ENCODE measurements around the gene C19orf44.

C19orf44 gene

GRCh38 chr19:16514383-16515019 is 18.3 kb downstream of the C19orf44 start:
- H3K9ac ChIP-seq (ENCODE audit: low read depth in 1 of 2, low read length in 2 of 2), result no peak overlapping the region
- peaks cover 28 to 30% of the 10 kb centered on the region in 2 donors for H3K36me3 ChIP-seq (ENCODE audit: control insufficient read depth in 2 of 2, insufficient read depth in 2 of 2, low read length in 2 of 2)
- H3K4me1 ChIP-seq (ENCODE audit: control insufficient read depth in 2 of 2, insufficient read depth in 2 of 2, low read length in 2 of 2), result no peaks in the 10 kb centered on the region
- H3K27me3 ChIP-seq (ENCODE audit: control insufficient read depth in 2 of 2, insufficient read depth in 2 of 2, low read length in 2 of 2), result no peaks in the 10 kb centered on the region
- no peaks in the 10 kb centered on the region for H3K9me3 ChIP-seq (ENCODE audit: control insufficient read depth in 2 of 2, low read length in 2 of 2)
- no peak overlapping the region for H3K27ac ChIP-seq (ENCODE audit: low read depth in 2 of 2, low read length in 2 of 2)
- H3K4me3 ChIP-seq (ENCODE audit: low read length in 2 of 2), result no peak overlapping the region

DNA sequence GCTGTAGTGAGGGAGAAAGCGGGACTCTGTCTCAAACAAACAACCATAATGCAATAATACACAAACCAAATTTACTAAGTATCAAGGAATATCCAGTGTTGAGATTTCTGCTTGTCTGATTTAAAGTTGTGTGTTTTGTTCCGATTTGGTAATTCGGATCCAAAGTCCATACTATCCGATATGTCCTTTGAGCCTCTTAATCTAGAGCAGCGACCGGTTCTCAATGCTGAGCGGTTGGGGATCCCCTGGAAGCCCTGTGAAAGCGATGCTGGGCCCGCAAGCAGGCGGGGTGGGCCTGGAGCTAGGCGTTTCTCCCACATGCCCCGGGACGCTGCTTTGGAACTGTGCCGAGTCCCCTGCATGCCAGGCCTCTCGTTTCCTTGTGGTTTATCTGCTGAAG is 20.2 kb downstream of the C19orf44 start:
- H3K27ac ChIP-seq (ENCODE audit: low read depth in 2 of 2, low read length in 2 of 2), result no peak overlapping the region
- H3K4me1 ChIP-seq (ENCODE audit: control insufficient read depth in 2 of 2, insufficient read depth in 2 of 2, low read length in 2 of 2), result no peaks in the 10 kb centered on the region
- no peaks in the 10 kb centered on the region for H3K27me3 ChIP-seq (ENCODE audit: control insufficient read depth in 2 of 2, insufficient read depth in 2 of 2, low read length in 2 of 2)
- H3K9me3 ChIP-seq (ENCODE audit: control insufficient read depth in 2 of 2, low read length in 2 of 2), result no peaks in the 10 kb centered on the region
- H3K4me3 ChIP-seq (ENCODE audit: low read length in 2 of 2), result no peak overlapping the region
- H3K36me3 ChIP-seq (ENCODE audit: control insufficient read depth in 2 of 2, insufficient read depth in 2 of 2, low read length in 2 of 2), result peaks cover 44% of the 10 kb centered on the region in 2 donors
- no peak overlapping the region for H3K9ac ChIP-seq (ENCODE audit: low read depth in 1 of 2, low read length in 2 of 2)

DNA sequence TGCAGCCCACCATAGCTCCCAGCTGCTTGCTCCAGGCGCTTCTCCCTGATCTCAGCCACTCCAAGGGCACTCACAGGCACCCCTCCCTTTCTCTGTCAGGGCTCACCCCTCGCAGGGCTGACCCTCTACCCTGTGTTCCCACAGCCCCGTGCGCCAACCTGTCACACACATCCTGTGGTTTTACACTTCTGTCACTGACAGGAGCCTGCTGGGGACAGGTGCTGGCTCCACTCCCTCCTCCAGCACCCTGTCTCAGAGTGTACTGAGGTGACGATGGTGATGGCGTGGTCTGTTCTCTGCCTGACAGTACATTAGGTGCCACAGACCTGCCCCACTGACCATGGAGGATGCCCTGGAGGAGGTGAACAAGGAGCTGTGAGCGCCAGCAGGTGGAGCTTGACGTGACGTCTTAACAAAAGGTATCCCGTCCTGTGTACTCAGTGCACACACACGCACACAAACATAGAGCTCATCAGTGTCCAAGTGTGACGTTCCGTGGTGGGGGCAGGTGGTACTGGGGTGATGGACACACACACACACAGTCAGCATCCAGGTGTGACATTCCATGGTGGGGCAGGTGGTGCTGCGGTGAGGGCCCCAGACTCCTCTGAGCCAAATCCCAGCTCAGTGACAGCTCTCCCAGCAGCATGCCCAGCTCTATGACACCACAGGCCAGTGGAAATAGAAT is 20.9 kb downstream of the C19orf44 start:
- no peak overlapping the region for H3K9ac ChIP-seq (ENCODE audit: low read depth in 1 of 2, low read length in 2 of 2)
- no peak overlapping the region for H3K4me3 ChIP-seq (ENCODE audit: low read length in 2 of 2)
- no peaks in the 10 kb centered on the region for H3K4me1 ChIP-seq (ENCODE audit: control insufficient read depth in 2 of 2, insufficient read depth in 2 of 2, low read length in 2 of 2)
- H3K27ac ChIP-seq (ENCODE audit: low read depth in 2 of 2, low read length in 2 of 2), result no peak overlapping the region
- no peaks in the 10 kb centered on the region for H3K27me3 ChIP-seq (ENCODE audit: control insufficient read depth in 2 of 2, insufficient read depth in 2 of 2, low read length in 2 of 2)
- peaks cover 48 to 50% of the 10 kb centered on the region in 2 donors for H3K36me3 ChIP-seq (ENCODE audit: control insufficient read depth in 2 of 2, insufficient read depth in 2 of 2, low read length in 2 of 2)
- no peaks in the 10 kb centered on the region for H3K9me3 ChIP-seq (ENCODE audit: control insufficient read depth in 2 of 2, low read length in 2 of 2)

GRCh38 chr19:16518061-16518460 is 21.9 kb downstream of the C19orf44 start:
- no peak overlapping the region for H3K27ac ChIP-seq (ENCODE audit: low read depth in 2 of 2, low read length in 2 of 2)
- H3K9ac ChIP-seq (ENCODE audit: low read depth in 1 of 2, low read length in 2 of 2), result no peak overlapping the region
- H3K9me3 ChIP-seq (ENCODE audit: control insufficient read depth in 2 of 2, low read length in 2 of 2), result no peaks in the 10 kb centered on the region
- H3K4me1 ChIP-seq (ENCODE audit: control insufficient read depth in 2 of 2, insufficient read depth in 2 of 2, low read length in 2 of 2), result no peaks in the 10 kb centered on the region
- no peak overlapping the region for H3K4me3 ChIP-seq (ENCODE audit: low read length in 2 of 2)
- peaks cover 55 to 58% of the 10 kb centered on the region in 2 donors for H3K36me3 ChIP-seq (ENCODE audit: control insufficient read depth in 2 of 2, insufficient read depth in 2 of 2, low read length in 2 of 2)
- H3K27me3 ChIP-seq (ENCODE audit: control insufficient read depth in 2 of 2, insufficient read depth in 2 of 2, low read length in 2 of 2), result no peaks in the 10 kb centered on the region

GRCh38 chr19:16518483-16519229 is 22.5 kb downstream of the C19orf44 start:
- Histone ChIP-seq H3K27me3 (ENCODE audit: control insufficient read depth in 2 of 2, insufficient read depth in 2 of 2, low read length in 2 of 2) (no peaks in the 10 kb centered on the region), H3K27ac (ENCODE audit: low read depth in 2 of 2, low read length in 2 of 2) (no peak overlapping the region), H3K4me3 (ENCODE audit: low read length in 2 of 2) (no peak overlapping the region), H3K9me3 (ENCODE audit: control insufficient read depth in 2 of 2, low read length in 2 of 2) (no peaks in the 10 kb centered on the region), H3K36me3 (ENCODE audit: control insufficient read depth in 2 of 2, insufficient read depth in 2 of 2, low read length in 2 of 2) (peaks cover 61 to 64% of the 10 kb centered on the region in 2 donors), H3K9ac (ENCODE audit: low read depth in 1 of 2, low read length in 2 of 2) (no peak overlapping the region), H3K4me1 (ENCODE audit: control insufficient read depth in 2 of 2, insufficient read depth in 2 of 2, low read length in 2 of 2) (no peaks in the 10 kb centered on the region)

- H3K4me1 ChIP-seq (ENCODE audit: control insufficient read depth in 2 of 2, insufficient read depth in 2 of 2, low read length in 2 of 2), result no peaks in the 10 kb centered on the region
- no peaks in the 10 kb centered on the region for H3K9me3 ChIP-seq (ENCODE audit: control insufficient read depth in 2 of 2, low read length in 2 of 2)
- no peak overlapping the region for H3K9ac ChIP-seq (ENCODE audit: low read depth in 1 of 2, low read length in 2 of 2)
- no peaks in the 10 kb centered on the region for H3K27me3 ChIP-seq (ENCODE audit: control insufficient read depth in 2 of 2, insufficient read depth in 2 of 2, low read length in 2 of 2)
- H3K36me3 ChIP-seq (ENCODE audit: control insufficient read depth in 2 of 2, insufficient read depth in 2 of 2, low read length in 2 of 2), result peaks cover 65 to 66% of the 10 kb centered on the region in 2 donors
- H3K4me3 ChIP-seq (ENCODE audit: low read length in 2 of 2), result no peak overlapping the region
- H3K27ac ChIP-seq (ENCODE audit: low read depth in 2 of 2, low read length in 2 of 2), result no peak overlapping the region
These were observed 23.1 kb downstream of the C19orf44 start for GRCh38 chr19:16519230-16519687.

GRCh38 chr19:16520074-16520973 is 24.1 kb downstream of the C19orf44 start:
- H3K27ac ChIP-seq (ENCODE audit: low read depth in 2 of 2, low read length in 2 of 2), result no peak overlapping the region
- H3K36me3 ChIP-seq (ENCODE audit: control insufficient read depth in 2 of 2, insufficient read depth in 2 of 2, low read length in 2 of 2), result peaks cover 68 to 72% of the 10 kb centered on the region in 2 donors
- H3K9ac ChIP-seq (ENCODE audit: low read depth in 1 of 2, low read length in 2 of 2), result no peak overlapping the region
- H3K9me3 ChIP-seq (ENCODE audit: control insufficient read depth in 2 of 2, low read length in 2 of 2), result no peaks in the 10 kb centered on the region
- no peaks in the 10 kb centered on the region for H3K27me3 ChIP-seq (ENCODE audit: control insufficient read depth in 2 of 2, insufficient read depth in 2 of 2, low read length in 2 of 2)
- H3K4me3 ChIP-seq (ENCODE audit: low read length in 2 of 2), result no peak overlapping the region
- no peaks in the 10 kb centered on the region for H3K4me1 ChIP-seq (ENCODE audit: control insufficient read depth in 2 of 2, insufficient read depth in 2 of 2, low read length in 2 of 2)

- no peak overlapping the region for H3K27ac ChIP-seq (ENCODE audit: low read depth in 2 of 2, low read length in 2 of 2)
- H3K4me1 ChIP-seq (ENCODE audit: control insufficient read depth in 2 of 2, insufficient read depth in 2 of 2, low read length in 2 of 2), result no peaks in the 10 kb centered on the region
- H3K9ac ChIP-seq (ENCODE audit: low read depth in 1 of 2, low read length in 2 of 2), result no peak overlapping the region
- H3K27me3 ChIP-seq (ENCODE audit: control insufficient read depth in 2 of 2, insufficient read depth in 2 of 2, low read length in 2 of 2), result no peaks in the 10 kb centered on the region
- H3K4me3 ChIP-seq (ENCODE audit: low read length in 2 of 2), result no peak overlapping the region
- H3K36me3 ChIP-seq (ENCODE audit: control insufficient read depth in 2 of 2, insufficient read depth in 2 of 2, low read length in 2 of 2), result peaks cover 72 to 79% of the 10 kb centered on the region in 2 donors
- H3K9me3 ChIP-seq (ENCODE audit: control insufficient read depth in 2 of 2, low read length in 2 of 2), result no peaks in the 10 kb centered on the region
These were observed 24.9 kb downstream of the C19orf44 start for GRCh38 chr19:16520986-16521624.

DNA sequence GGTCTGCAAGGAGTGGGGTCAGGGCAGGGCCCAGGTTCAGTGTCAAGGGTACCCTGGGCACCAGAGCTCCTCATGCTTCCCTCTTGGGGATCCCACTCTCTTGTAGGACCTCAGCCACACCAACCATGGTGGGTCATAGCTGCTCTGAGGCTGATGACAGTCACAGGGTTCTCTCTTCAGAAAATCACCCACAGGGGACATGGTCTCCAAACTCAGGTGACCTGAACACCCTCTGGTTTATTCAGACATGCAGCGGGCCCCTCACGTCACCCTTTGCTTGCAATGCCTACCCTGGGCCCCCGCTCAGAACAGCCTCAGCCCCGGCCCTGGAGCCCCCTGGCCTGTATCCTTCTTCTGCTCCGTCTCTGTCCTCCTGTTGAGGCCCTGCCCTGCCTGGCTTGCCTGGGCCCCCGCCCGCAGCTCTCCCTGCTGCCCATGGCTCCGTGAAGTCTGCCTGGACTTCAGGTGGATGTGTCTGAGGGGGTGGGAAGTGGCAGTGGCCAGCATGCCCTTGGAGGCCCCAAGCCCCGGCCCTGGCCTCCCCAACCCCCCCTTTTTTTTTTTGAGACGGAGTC is 25.6 kb downstream of the C19orf44 start:
- no peak overlapping the region for H3K4me3 ChIP-seq (ENCODE audit: low read length in 2 of 2)
- H3K27ac ChIP-seq (ENCODE audit: low read depth in 2 of 2, low read length in 2 of 2), result no peak overlapping the region
- no peak overlapping the region for H3K9ac ChIP-seq (ENCODE audit: low read depth in 1 of 2, low read length in 2 of 2)
- H3K27me3 ChIP-seq (ENCODE audit: control insufficient read depth in 2 of 2, insufficient read depth in 2 of 2, low read length in 2 of 2), result no peaks in the 10 kb centered on the region
- no peaks in the 10 kb centered on the region for H3K4me1 ChIP-seq (ENCODE audit: control insufficient read depth in 2 of 2, insufficient read depth in 2 of 2, low read length in 2 of 2)
- no peaks in the 10 kb centered on the region for H3K9me3 ChIP-seq (ENCODE audit: control insufficient read depth in 2 of 2, low read length in 2 of 2)
- H3K36me3 ChIP-seq (ENCODE audit: control insufficient read depth in 2 of 2, insufficient read depth in 2 of 2, low read length in 2 of 2), result peaks cover 75 to 80% of the 10 kb centered on the region in 2 donors

Measured in mucosa of rectum (tissue), 2 donors.